ENCODE results near the gene CDKN1C. TPM values are rescaled to one million over a fixed set of nuclear protein-coding genes. Genes with fewer than 3 reads are reported as not detected.

CDKN1C gene
- total RNA-seq, 4 donors from 2014 or later: 14.3 to 50.9 (median 37.3) TPM

DNA sequence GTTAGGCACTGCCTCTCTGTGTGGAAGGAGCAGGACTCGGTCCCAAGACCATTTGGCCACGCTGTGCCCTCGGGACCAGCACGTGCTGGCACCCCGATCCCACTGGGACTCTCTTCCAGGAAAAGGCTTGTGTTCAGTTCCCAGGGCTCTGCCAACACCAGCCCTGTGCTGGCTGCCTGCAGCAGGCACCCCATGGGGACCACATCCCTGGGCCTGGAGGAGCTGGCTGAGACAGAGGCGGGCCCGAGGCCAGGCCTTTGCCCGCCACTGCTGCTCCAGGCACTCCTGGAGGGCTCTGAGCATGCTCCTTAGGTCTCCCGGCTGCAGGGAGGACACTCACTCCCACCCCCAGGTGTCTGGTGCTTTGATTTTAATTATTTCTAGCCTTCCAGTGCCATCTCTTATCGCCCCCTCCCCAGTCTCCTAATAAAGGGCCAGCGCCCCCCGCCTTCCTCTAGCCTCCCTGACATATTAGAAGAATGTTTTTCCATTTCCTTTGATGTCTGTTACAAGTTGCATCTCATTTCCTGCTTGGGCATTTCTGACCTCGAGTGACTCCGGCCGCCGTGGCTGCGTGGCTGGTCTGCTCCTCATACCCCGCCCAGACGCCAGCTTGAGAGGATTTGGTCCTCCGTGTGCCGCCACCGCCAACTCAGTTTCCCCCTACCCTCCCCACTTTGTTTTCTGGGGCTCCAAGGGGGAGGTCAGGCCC, 14.4 kb downstream of the CDKN1C start:
- no peaks in the 10 kb centered on the region for H3K36me3 ChIP-seq
- H3K4me1 ChIP-seq: peaks cover 15% of the 10 kb centered on the region
- H3K27ac ChIP-seq: no peak overlapping the region
- H3K4me3 ChIP-seq: no peak overlapping the region
- no peaks in the 10 kb centered on the region for H3K9me3 ChIP-seq
- DNase-seq (ENCODE audit: low spot score in 2 of 2): no peak
- H3K27me3 ChIP-seq: peaks cover 45% of the 10 kb centered on the region
- WGBS: 53% methylated on average over 16 of the region's 22 CpGs
- TF ChIP-seq POLR2A (IDR thresholded peaks at IDR 0.05): no peak
- no peak for TF ChIP-seq EP300 (IDR thresholded peaks at IDR 0.05)

DNA sequence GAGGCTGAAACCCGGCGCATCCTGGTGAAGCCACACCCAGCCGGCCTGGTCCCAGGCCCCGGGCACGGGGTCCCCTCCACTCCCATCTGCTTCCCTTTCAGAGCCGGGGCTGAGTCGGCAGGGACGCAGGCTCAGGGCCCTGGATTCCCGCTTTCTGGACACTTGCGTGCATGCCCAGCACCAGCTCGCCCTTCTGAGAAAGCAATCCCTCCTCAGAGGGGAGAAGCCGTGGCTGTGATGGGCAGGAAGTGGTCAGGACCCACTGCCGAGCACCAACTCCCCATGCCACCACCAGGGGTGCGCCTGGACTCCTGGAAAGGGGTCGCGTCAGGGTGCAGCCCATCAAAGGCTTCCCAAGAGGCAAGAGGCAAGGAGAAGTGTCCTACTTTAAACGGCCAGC, 15.1 kb downstream of the CDKN1C start:
- no peak for DNase-seq (ENCODE audit: low spot score in 2 of 2)
- H3K36me3 ChIP-seq: no peaks in the 10 kb centered on the region
- WGBS: 62% methylated on average over 3 of the region's 17 CpGs
- H3K27me3 ChIP-seq: peaks cover 45% of the 10 kb centered on the region
- TF ChIP-seq CTCF (IDR thresholded peaks at IDR 0.05) (no peak), POLR2AphosphoS5 (IDR thresholded peaks at IDR 0.05) (no peak), EP300 (IDR thresholded peaks at IDR 0.05) (no peak), POLR2A (IDR thresholded peaks at IDR 0.05) (no peak)
- no peak overlapping the region for H3K4me3 ChIP-seq
- H3K4me1 ChIP-seq: peaks cover 15% of the 10 kb centered on the region
- no peaks in the 10 kb centered on the region for H3K9me3 ChIP-seq
- no peak overlapping the region for H3K27ac ChIP-seq

- Histone ChIP-seq H3K27ac (no peak overlapping the region), H3K36me3 (no peaks in the 10 kb centered on the region), H3K27me3 (peaks cover 46% of the 10 kb centered on the region), H3K9me3 (no peaks in the 10 kb centered on the region), H3K4me1 (peaks cover 15% of the 10 kb centered on the region), H3K4me3 (no peak overlapping the region)
- no peak for TF ChIP-seq POLR2AphosphoS5 (IDR thresholded peaks at IDR 0.05)
- no peak for TF ChIP-seq POLR2A (IDR thresholded peaks at IDR 0.05)
- TF ChIP-seq CTCF (IDR thresholded peaks at IDR 0.05): no peak
- TF ChIP-seq EP300 (IDR thresholded peaks at IDR 0.05): no peak
- no CpG with 5 or more reads among the region's 90 CpGs for WGBS
- DNase-seq (ENCODE audit: low spot score in 2 of 2): no peak
These were observed 15.8 kb downstream of the CDKN1C start for GRCh38 chr11:2869561-2870427.

GRCh38 chr11:2869134-2869526, 16.4 kb downstream of the CDKN1C start:
- H3K27me3 ChIP-seq: peaks cover 52% of the 10 kb centered on the region
- H3K9me3 ChIP-seq: no peaks in the 10 kb centered on the region
- no peak for DNase-seq (ENCODE audit: low spot score in 2 of 2)
- peaks cover 15% of the 10 kb centered on the region for H3K4me1 ChIP-seq
- no peak overlapping the region for H3K4me3 ChIP-seq
- H3K36me3 ChIP-seq: no peaks in the 10 kb centered on the region
- TF ChIP-seq POLR2A (IDR thresholded peaks at IDR 0.05): no peak
- TF ChIP-seq EP300 (IDR thresholded peaks at IDR 0.05): no peak
- TF ChIP-seq POLR2AphosphoS5 (IDR thresholded peaks at IDR 0.05): no peak
- no peak for TF ChIP-seq CTCF (IDR thresholded peaks at IDR 0.05)
- H3K27ac ChIP-seq: no peak overlapping the region
- 24% methylated on average over 19 of the region's 37 CpGs for WGBS

GRCh38 chr11:2868506-2869133, 17.0 kb downstream of the CDKN1C start:
- Histone ChIP-seq H3K36me3 (no peaks in the 10 kb centered on the region), H3K4me3 (no peak overlapping the region), H3K27ac (no peak overlapping the region), H3K9me3 (no peaks in the 10 kb centered on the region), H3K4me1 (peaks cover 15% of the 10 kb centered on the region), H3K27me3 (peaks cover 54% of the 10 kb centered on the region)
- TF ChIP-seq POLR2A (IDR thresholded peaks at IDR 0.05) (no peak), POLR2AphosphoS5 (IDR thresholded peaks at IDR 0.05) (no peak), EP300 (IDR thresholded peaks at IDR 0.05) (no peak), CTCF (IDR thresholded peaks at IDR 0.05) (no peak)
- 34% methylated on average over 15 of the region's 16 CpGs for WGBS
- DNase-seq (ENCODE audit: low spot score in 2 of 2): no peak
